A673 (cell line): Measurements from ENCODE around the gene HPCA.

Experiments used
- EZH2 ChIP-seq: fragments of 200-600 bp; sonication (generic); IDR thresholded peaks from 2 replicates; pipeline ENCODE4 v1.6.1; 2017; ENCODE audit warnings: borderline replicate concordance, low read depth, mild to moderate bottlenecking, mixed read lengths, antibody characterized with exemption, low read length; ENCODE audit not compliant: poor library complexity, severe bottlenecking
- TF ChIP-seq, protein P1 (sequence below): fragments of 300-800, 200-600 bp; sonication (generic); conservative IDR thresholded peaks from 2 replicates; pipeline ENCODE4 v1.5.1; 2017; ENCODE audit warnings: low read depth, mild to moderate bottlenecking, antibody characterized with exemption, low read length, moderate library complexity, mixed read lengths

DNA sequence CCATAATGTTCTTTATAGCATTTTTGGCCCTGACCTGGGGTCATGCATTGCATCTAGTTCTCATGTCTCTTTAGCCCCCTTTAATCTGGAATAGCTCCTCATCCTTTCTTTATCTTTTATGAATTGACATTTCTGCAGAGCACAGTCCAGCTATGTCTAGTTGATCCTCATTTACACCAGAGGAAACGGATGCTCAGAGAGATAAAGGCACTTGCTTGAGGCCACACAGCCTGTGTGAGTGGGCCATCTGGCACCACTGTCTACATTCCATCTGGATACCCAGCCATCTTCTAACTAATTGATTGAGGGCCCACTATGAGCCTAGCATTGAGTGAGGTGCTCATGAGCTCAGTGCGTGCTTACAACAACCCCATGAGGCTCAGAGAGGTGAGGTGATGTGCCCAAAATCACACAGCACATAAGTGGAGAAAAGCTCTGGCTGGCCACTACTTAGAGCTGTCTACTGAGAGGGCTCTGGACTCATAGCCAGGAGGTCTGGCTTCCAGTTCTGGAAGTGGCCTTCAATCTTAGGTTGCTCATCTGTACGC lies 3.5 kb downstream of the HPCA start:
- TF ChIP-seq, protein P1, sequence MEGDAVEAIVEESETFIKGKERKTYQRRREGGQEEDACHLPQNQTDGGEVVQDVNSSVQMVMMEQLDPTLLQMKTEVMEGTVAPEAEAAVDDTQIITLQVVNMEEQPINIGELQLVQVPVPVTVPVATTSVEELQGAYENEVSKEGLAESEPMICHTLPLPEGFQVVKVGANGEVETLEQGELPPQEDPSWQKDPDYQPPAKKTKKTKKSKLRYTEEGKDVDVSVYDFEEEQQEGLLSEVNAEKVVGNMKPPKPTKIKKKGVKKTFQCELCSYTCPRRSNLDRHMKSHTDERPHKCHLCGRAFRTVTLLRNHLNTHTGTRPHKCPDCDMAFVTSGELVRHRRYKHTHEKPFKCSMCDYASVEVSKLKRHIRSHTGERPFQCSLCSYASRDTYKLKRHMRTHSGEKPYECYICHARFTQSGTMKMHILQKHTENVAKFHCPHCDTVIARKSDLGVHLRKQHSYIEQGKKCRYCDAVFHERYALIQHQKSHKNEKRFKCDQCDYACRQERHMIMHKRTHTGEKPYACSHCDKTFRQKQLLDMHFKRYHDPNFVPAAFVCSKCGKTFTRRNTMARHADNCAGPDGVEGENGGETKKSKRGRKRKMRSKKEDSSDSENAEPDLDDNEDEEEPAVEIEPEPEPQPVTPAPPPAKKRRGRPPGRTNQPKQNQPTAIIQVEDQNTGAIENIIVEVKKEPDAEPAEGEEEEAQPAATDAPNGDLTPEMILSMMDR = no peak
- no peak for TF ChIP-seq EZH2
